GM12865 (cell line): ENCODE data around the gene TRABD.

Source experiments
- DNase-seq: peaks from one replicate; pipeline ENCODE4 v3.0.0; 2010; ENCODE audit warnings: low read depth
- H3K4me3 ChIP-seq: 2 replicates; pipeline ENCODE4 v1.5.1; 2011; ENCODE audit warnings: mild to moderate bottlenecking, low read depth, low read length, control low read depth
- TF ChIP-seq, protein P1 (sequence below): IDR thresholded peaks from 2 replicates; pipeline ENCODE4 v1.5.1; 2011; ENCODE audit warnings: low read length, control low read depth, low read depth, inconsistent platforms; ENCODE audit not compliant: insufficient read depth; ENCODE audit errors: missing control alignments

TRABD gene

DNA sequence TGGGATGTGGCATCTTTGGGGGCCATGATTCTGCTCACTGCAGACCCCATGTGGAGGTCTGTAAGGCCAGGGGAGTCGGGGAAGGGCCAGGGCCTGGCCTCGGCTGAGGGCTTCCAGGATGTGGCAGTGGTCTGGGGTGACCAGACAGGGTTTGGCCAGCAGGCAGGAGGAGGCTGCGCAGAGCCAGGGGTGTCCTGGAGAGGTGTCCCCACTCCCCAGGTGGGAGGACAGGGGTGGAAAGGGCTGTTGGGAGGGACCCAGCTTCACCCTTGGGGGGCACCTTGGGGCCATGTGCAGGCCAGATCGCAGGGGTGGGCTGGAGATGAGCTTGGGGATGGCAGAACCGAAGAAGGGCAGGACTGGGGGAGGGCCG lies 11.7 kb upstream of the TRABD start:
- DNase-seq, result no peak
- no peak overlapping the region for H3K4me3 ChIP-seq
- TF ChIP-seq, protein P1, sequence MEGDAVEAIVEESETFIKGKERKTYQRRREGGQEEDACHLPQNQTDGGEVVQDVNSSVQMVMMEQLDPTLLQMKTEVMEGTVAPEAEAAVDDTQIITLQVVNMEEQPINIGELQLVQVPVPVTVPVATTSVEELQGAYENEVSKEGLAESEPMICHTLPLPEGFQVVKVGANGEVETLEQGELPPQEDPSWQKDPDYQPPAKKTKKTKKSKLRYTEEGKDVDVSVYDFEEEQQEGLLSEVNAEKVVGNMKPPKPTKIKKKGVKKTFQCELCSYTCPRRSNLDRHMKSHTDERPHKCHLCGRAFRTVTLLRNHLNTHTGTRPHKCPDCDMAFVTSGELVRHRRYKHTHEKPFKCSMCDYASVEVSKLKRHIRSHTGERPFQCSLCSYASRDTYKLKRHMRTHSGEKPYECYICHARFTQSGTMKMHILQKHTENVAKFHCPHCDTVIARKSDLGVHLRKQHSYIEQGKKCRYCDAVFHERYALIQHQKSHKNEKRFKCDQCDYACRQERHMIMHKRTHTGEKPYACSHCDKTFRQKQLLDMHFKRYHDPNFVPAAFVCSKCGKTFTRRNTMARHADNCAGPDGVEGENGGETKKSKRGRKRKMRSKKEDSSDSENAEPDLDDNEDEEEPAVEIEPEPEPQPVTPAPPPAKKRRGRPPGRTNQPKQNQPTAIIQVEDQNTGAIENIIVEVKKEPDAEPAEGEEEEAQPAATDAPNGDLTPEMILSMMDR, result no peak

DNA sequence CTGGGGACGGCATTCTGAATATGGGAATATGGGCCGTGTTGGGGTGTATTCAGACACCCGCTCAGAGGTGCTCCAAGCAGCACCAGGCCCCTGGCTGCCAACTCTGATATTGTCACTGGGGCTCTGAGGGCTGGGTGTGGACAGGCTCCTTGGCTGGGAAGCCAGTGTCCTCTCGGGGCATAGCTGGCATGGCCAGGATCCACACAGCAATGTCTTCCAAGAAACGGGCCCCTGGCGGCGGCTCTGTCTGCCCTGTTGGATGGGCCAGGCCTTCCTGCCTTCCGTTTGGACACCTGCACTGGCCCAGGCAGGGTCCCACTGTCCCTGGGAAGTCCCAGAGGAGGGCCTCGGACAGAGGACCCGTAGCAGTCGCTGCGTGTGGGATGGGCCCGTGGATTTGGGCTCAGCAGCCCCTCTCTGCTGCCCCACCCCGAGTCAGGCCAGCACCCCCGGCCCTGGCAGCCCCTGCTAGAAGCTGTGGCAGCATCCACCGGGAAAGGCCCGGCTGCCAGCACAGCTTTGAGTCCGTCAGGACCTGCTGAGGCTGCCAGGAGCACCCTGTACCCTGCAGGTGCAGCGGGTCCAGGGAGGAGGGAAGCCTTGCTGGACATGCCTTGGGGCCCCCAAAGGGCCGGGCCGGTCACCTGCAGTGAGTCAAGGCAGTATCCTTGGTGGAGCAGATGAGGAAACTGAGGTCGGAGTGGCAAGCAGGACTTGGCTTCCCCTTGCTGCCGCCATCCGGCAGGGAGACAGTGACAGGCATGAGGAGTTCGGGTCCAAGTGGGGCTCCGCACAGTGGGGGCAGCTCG lies 11.1 kb upstream of the TRABD start:
- no peak overlapping the region for H3K4me3 ChIP-seq
- TF ChIP-seq, protein P1, result no peak
- no peak for DNase-seq

DNA sequence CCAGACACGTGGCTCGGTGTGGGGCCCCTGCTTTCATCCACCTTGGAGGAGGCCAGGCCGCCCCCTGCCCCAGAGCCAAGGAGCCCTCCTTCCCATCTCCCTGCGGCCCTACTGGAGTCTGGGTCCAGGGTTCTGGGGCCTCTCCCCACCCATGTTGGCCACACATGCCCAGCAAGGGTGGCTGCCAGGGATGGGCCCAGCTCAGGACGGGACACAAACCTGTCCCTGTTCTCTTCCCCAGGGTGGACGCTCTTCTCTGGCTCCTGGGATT lies 10.6 kb upstream of the TRABD start:
- no peak overlapping the region for H3K4me3 ChIP-seq
- DNase-seq, result no peak
- TF ChIP-seq, protein P1, result no peak

DNA sequence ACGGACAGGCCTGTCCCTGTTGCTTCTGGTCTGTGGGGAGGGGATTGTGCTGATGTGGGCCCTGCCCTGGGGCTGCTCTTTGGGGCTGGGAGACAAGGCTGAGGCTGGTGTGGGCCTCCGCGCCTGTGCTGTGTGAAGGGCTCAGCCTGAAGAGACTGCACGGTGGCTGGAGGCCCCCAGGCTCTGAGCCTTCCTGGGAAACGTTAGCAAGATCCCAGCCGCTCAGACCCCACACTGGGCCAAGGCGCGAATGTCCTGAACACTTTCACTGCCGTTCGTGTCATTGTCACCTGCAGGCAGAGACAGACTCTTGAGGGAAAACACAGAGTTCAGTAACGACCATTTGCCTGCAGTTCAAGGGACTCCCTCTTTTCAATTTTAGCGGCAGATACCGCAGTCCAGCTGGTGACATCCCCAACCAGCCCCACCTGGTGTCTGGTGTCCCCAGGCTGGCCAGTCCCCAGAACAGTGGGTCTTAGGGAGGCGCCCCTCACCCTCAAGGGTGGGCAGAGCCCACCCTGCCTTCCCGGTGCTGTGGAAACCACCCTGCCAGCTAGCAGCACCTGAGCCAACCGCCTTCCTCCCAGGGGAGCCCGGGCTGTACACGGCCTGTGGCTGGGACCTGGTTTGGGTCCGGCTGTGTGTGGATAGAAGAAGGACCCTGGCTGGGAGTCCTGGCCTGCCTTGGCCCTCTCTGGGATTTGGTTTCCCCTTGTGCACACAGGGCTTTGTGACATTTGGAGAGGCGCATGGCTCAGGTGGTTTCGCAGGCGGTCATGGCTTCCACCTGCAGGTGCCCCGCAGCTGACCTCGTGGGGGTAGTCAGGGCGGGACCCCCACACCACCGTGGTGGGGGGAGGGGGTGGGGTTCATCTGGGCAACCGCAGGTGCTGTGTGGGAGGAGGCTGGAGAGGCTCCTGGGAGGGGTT lies 9.5 kb upstream of the TRABD start:
- no peak for DNase-seq
- TF ChIP-seq, protein P1, result no peak
- H3K4me3 ChIP-seq, result no peak overlapping the region

DNA sequence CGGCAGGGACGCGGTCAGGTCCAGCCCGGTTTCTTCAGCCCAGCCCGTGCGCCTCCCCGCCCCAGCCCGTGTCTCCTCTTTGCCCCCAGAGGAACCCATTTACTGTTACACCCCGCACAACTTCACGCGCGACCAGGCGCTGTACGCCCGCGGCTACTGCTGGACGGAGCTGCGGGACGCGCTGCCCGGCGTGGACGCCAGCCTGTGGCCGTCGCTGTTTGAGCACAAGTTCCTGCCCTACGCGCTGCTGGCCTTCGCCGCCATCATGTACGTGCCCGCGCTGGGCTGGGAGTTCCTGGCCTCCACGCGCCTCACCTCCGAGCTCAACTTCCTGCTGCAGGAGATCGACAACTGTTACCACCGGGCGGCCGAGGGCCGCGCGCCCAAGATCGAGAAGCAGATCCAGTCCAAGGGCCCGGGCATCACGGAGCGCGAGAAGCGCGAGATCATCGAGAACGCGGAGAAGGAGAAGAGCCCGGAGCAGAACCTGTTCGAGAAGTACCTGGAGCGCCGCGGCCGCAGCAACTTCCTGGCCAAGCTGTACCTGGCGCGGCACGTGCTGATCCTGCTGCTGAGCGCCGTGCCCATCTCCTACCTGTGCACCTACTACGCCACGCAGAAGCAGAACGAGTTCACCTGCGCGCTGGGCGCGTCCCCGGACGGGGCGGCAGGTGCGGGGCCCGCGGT lies 8.7 kb upstream of the TRABD start:
- H3K4me3 ChIP-seq, result no peak overlapping the region
- DNase-seq, result no peak
- TF ChIP-seq, protein P1, result no peak

DNA sequence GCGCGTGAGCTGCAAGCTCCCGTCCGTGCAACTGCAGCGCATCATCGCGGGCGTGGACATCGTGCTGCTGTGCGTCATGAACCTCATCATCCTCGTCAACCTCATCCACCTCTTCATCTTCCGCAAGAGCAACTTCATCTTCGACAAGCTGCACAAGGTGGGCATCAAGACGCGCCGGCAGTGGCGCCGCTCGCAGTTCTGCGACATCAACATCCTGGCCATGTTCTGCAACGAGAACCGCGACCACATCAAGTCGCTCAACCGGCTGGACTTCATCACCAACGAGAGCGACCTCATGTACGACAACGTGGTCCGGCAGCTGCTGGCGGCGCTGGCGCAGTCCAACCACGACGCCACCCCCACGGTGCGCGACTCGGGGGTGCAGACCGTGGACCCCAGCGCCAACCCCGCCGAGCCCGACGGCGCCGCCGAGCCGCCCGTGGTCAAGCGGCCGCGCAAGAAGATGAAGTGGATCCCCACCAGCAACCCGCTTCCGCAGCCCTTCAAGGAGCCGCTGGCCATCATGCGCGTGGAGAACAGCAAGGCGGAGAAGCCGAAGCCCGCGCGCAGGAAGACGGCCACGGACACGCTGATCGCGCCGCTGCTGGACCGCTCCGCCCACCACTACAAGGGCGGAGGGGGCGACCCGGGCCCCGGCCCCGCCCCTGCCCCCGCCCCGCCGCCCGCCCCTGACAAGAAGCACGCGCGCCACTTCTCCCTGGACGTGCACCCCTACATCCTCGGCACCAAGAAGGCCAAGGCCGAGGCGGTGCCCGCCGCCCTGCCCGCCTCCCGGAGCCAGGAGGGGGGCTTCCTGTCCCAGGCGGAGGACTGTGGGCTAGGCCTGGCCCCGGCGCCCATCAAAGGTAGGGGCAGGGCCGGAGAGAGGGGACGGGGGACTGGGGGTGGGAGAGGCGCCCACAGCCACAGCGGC lies 7.9 kb upstream of the TRABD start:
- no peak overlapping the region for H3K4me3 ChIP-seq
- TF ChIP-seq, protein P1, result no peak
- DNase-seq, result no peak
